H1 (cell line): Measurements from ENCODE around the gene CYP3A7. TPM values are rescaled to one million over a fixed set of nuclear protein-coding genes. Genes with fewer than 3 reads are reported as not detected.

Source experiments
- polyA plus RNA-seq, 7 experiments: library from polyadenylated mRNA; depleted of rRNA in 3 of 7; stranded (reverse) in 5 of 7; unstranded in 2 of 7; fragments of >200 nt in 5 of 7; fragments of 200-250 nt in 2 of 7; gene quantifications; 1 replicate in 5 of 7; 2 replicates in 1 of 7; 4 replicates in 1 of 7; pipeline versions ENCODE4 v1.2.1 to v1.2.3, GENCODE V29; 2011 to 2013; ENCODE audit warnings: missing spikeins in 2 of 7, mixed read lengths in 2 of 7
- total RNA-seq: library from RNA; stranded (reverse); fragmentation: NEBNext Ultra II Directional; extraction: Animal tissue kit (Norgen Biotek cat#: 25700); gene quantifications from 2 replicates; pipeline ENCODE4 v1.2.1, GENCODE V29; 2021
- TF ChIP-seq, protein P1 (sequence below): IDR thresholded peaks from 2 replicates; pipeline ENCODE4 v1.6.1; 2012; ENCODE audit warnings: low read length, inconsistent platforms

The CYP3A7 gene
- total and polyA plus RNA-seq, 2 of the 8 experiments (the other 6 are each of a cell fraction or from before 2014, with no cell fraction given), result not detected

GRCh38 chr7:99739699-99740572 is 4.9 kb upstream of the CYP3A7 start (continued):
- TF ChIP-seq, protein P1, sequence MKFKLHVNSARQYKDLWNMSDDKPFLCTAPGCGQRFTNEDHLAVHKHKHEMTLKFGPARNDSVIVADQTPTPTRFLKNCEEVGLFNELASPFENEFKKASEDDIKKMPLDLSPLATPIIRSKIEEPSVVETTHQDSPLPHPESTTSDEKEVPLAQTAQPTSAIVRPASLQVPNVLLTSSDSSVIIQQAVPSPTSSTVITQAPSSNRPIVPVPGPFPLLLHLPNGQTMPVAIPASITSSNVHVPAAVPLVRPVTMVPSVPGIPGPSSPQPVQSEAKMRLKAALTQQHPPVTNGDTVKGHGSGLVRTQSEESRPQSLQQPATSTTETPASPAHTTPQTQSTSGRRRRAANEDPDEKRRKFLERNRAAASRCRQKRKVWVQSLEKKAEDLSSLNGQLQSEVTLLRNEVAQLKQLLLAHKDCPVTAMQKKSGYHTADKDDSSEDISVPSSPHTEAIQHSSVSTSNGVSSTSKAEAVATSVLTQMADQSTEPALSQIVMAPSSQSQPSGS, result no peak
- TF ChIP-seq, all 59 proteins: peak for 0
